Measurements from ENCODE around the gene CHAD.

- TF ChIP-seq CTCF (IDR thresholded peaks at IDR 0.05) (no peak), POLR2A (IDR thresholded peaks at IDR 0.05) (no peak), POLR2AphosphoS5 (IDR thresholded peaks at IDR 0.05) (no peak)
Measured at GRCh38 chr17:50517504-50518383, 49.1 kb upstream of the CHAD start.
